ENCODE data around the gene KLRC3.
"Not testable (repeated sequence)": the region's sequence is repeated elsewhere in the genome, so short reads cannot be mapped to it uniquely, and the experiment has no call there.

KLRC3 gene

GRCh38 chr12:10368206-10369171 is 51.9 kb downstream of the KLRC3 start:
- DNase-seq: no peak

GRCh38 chr12:10367714-10368113 is 52.7 kb downstream of the KLRC3 start:
- DNase-seq: not testable (repeated sequence)

- no peak for DNase-seq
Observed at GRCh38 chr12:10366875-10367274, 53.5 kb downstream of the KLRC3 start.

GRCh38 chr12:10365696-10366405 is 54.5 kb downstream of the KLRC3 start:
- no peak for DNase-seq

GRCh38 chr12:10364815-10365622 is 55.4 kb downstream of the KLRC3 start:
- peak; percentile 19 for DNase-seq

GRCh38 chr12:10363914-10364814 is 56.2 kb downstream of the KLRC3 start:
- DNase-seq: peak; percentile 3

GRCh38 chr12:10363658-10363913 is 56.8 kb downstream of the KLRC3 start:
- no peak for DNase-seq

- no peak for DNase-seq
Observed at GRCh38 chr12:10362828-10363657, 57.4 kb downstream of the KLRC3 start.

GRCh38 chr12:10362325-10362724 is 58.1 kb downstream of the KLRC3 start:
- no peak for DNase-seq

Measured in GDM1 (cell line).